DOHH2 (cell line): ENCODE results near the gene LAMA2.

Experiments
- H3F3A ChIP-seq: fragments of 200-600 bp; sonication (generic), shearing (Covaris generic); 2 replicates; pipeline ENCODE4 v1.6.0; 2016; ENCODE audit warnings: antibody characterized with exemption, mild to moderate bottlenecking; ENCODE audit not compliant: control insufficient read depth, insufficient read depth
- H3K27ac ChIP-seq: fragments of 200-600 bp; sonication (generic); 2 replicates; pipeline ENCODE4 v1.5.1; 2014; ENCODE audit warnings: low read depth, mild to moderate bottlenecking, low read length, moderate library complexity
- H3K27me3 ChIP-seq: fragments of 200-600 bp; sonication (generic); 2 replicates; pipeline ENCODE4 v1.6.1; 2014; ENCODE audit warnings: mild to moderate bottlenecking, low read length, mixed read lengths; ENCODE audit not compliant: control insufficient read depth
- H3K36me3 ChIP-seq: fragments of 200-600 bp; sonication (generic); 2 replicates; pipeline ENCODE4 v1.6.1; 2014; ENCODE audit warnings: mild to moderate bottlenecking, low read length, moderate library complexity, mixed read lengths; ENCODE audit not compliant: control insufficient read depth
- H3K4me1 ChIP-seq: fragments of 200-600 bp; sonication (generic); 2 replicates; pipeline ENCODE4 v1.6.1; 2014; ENCODE audit warnings: mild to moderate bottlenecking, low read length, mixed read lengths; ENCODE audit not compliant: control insufficient read depth
- H3K4me2 ChIP-seq: fragments of 200-600 bp; sonication (generic); 2 replicates; pipeline ENCODE4 v1.6.0; 2014; ENCODE audit warnings: mild to moderate bottlenecking, low read length, moderate library complexity
- H3K4me3 ChIP-seq: fragments of 200-600 bp; sonication (generic); 2 replicates; pipeline ENCODE4 v1.5.1; 2014; ENCODE audit warnings: mild to moderate bottlenecking, low read length, mixed read lengths
- H3K79me2 ChIP-seq: fragments of 200-600 bp; sonication (generic); 2 replicates; pipeline ENCODE4 v1.6.1; 2014; ENCODE audit warnings: mild to moderate bottlenecking, low read length, mixed read lengths; ENCODE audit not compliant: control insufficient read depth
- H3K9me2 ChIP-seq: fragments of 200-600 bp; sonication (generic); replicated peaks from 2 replicates; pipeline ENCODE4 v1.6.1; 2014; ENCODE audit warnings: mild to moderate bottlenecking, low read length, mixed read lengths; ENCODE audit not compliant: control insufficient read depth
- H3K9me3 ChIP-seq: fragments of 200-600 bp; sonication (generic); 2 replicates; pipeline ENCODE4 v1.6.1; 2014; ENCODE audit warnings: antibody characterized with exemption, low read length, mixed read lengths; ENCODE audit not compliant: control insufficient read depth, insufficient read depth
- H4K20me1 ChIP-seq: fragments of 200-600 bp; sonication (generic); 2 replicates; pipeline ENCODE4 v1.6.0; 2014; ENCODE audit warnings: low read depth, mild to moderate bottlenecking, antibody characterized with exemption, low read length, moderate library complexity; ENCODE audit not compliant: control insufficient read depth, insufficient read depth
- EZH2phosphoT487 ChIP-seq: fragments of 200-600 bp; sonication (generic); IDR thresholded peaks from 2 replicates; pipeline ENCODE4 v1.6.1; 2017; ENCODE audit warnings: borderline replicate concordance, mild to moderate bottlenecking, antibody characterized with exemption, low read length, moderate library complexity, mixed read lengths
- TF ChIP-seq, protein P1 (sequence below): fragments of 200-600 bp; sonication (generic); IDR thresholded peaks from one replicate; pipeline ENCODE4 v1.5.1; 2014; ENCODE audit warnings: antibody characterized with exemption, mild to moderate bottlenecking, low read depth, low read length; ENCODE audit not compliant: poor library complexity, severe bottlenecking

Gene LAMA2

DNA sequence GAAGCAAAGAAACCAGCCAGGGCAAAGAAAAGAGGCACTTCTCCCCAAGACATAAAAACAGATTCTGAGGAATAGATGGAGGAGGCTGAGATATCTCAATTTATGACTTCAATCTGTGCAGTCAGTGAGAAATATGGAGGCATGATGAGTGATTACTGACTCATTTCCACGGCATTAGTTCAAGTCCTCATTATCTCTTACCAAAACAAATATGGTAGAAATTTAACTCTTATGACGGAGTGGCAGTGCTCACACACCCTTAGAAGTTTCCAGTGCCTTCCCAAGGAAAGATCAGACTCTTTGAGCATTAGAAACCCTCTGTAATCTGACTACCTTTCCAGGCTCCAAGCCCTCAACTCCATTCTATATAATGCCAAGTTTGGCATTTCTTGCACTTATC is 463.0 kb downstream of the LAMA2 start:
- no peak overlapping the region for H3K4me2 ChIP-seq
- no peak overlapping the region for H3K4me3 ChIP-seq
- H3K27ac ChIP-seq: no peak overlapping the region

DNA sequence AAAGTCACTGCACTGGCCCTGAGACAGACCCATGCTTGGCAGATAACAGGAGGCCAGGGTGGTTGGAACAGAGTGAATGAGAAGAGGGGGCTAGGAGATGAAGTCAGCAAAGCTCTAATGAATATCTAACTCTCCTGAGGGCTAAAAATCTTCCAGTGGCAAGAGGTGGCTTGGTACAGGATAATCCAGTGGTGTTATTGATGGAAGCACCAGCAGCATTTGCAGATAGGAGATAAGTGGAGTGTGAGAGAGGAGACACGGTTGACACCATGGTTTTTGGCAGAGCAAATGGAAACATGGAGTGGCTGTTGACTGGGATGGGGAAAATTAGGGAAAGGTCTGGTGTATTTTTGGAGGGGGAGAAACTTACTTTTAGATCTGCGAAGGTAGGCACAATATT is 464.0 kb downstream of the LAMA2 start:
- H3K4me2 ChIP-seq: no peak overlapping the region
- no peaks in the 10 kb centered on the region for H3F3A ChIP-seq
- H3K9me2 ChIP-seq: no peaks in the 10 kb centered on the region
- no peaks in the 10 kb centered on the region for H3K9me3 ChIP-seq
- TF ChIP-seq, protein P1, sequence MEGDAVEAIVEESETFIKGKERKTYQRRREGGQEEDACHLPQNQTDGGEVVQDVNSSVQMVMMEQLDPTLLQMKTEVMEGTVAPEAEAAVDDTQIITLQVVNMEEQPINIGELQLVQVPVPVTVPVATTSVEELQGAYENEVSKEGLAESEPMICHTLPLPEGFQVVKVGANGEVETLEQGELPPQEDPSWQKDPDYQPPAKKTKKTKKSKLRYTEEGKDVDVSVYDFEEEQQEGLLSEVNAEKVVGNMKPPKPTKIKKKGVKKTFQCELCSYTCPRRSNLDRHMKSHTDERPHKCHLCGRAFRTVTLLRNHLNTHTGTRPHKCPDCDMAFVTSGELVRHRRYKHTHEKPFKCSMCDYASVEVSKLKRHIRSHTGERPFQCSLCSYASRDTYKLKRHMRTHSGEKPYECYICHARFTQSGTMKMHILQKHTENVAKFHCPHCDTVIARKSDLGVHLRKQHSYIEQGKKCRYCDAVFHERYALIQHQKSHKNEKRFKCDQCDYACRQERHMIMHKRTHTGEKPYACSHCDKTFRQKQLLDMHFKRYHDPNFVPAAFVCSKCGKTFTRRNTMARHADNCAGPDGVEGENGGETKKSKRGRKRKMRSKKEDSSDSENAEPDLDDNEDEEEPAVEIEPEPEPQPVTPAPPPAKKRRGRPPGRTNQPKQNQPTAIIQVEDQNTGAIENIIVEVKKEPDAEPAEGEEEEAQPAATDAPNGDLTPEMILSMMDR: no peak
- TF ChIP-seq EZH2phosphoT487: no peak
- no peaks in the 10 kb centered on the region for H3K36me3 ChIP-seq
- no peaks in the 10 kb centered on the region for H3K4me1 ChIP-seq
- H3K79me2 ChIP-seq: no peaks in the 10 kb centered on the region
- H3K27ac ChIP-seq: no peak overlapping the region
- no peak overlapping the region for H3K4me3 ChIP-seq
- H3K27me3 ChIP-seq: no peaks in the 10 kb centered on the region
- no peaks in the 10 kb centered on the region for H4K20me1 ChIP-seq

More for the DNA sequence above, 463.0 kb downstream of the LAMA2 start:
- Histone ChIP-seq H3K36me3 (no peaks in the 10 kb centered on the region), H4K20me1 (no peaks in the 10 kb centered on the region), H3K9me3 (no peaks in the 10 kb centered on the region), H3K4me1 (no peaks in the 10 kb centered on the region), H3K9me2 (no peaks in the 10 kb centered on the region), H3F3A (no peaks in the 10 kb centered on the region), H3K79me2 (no peaks in the 10 kb centered on the region), H3K27me3 (no peaks in the 10 kb centered on the region)
- TF ChIP-seq, protein P1: no peak
- no peak for TF ChIP-seq EZH2phosphoT487

GRCh38 chr6:129350278-129350677 is 467.3 kb downstream of the LAMA2 start:
- no peak overlapping the region for H3K4me3 ChIP-seq
- no peaks in the 10 kb centered on the region for H3K36me3 ChIP-seq
- no peak overlapping the region for H3K4me2 ChIP-seq
- no peaks in the 10 kb centered on the region for H3K4me1 ChIP-seq
- H3K27me3 ChIP-seq: no peaks in the 10 kb centered on the region
- no peaks in the 10 kb centered on the region for H3K9me3 ChIP-seq
- no peak overlapping the region for H3K27ac ChIP-seq
- H4K20me1 ChIP-seq: no peaks in the 10 kb centered on the region
- H3F3A ChIP-seq: no peaks in the 10 kb centered on the region
- H3K9me2 ChIP-seq: no peaks in the 10 kb centered on the region
- H3K79me2 ChIP-seq: no peaks in the 10 kb centered on the region
- TF ChIP-seq, protein P1: no peak
- TF ChIP-seq EZH2phosphoT487: no peak

GRCh38 chr6:129351807-129352206 is 468.9 kb downstream of the LAMA2 start:
- Histone ChIP-seq H3K4me3 (no peak overlapping the region), H3K79me2 (no peaks in the 10 kb centered on the region), H3K4me1 (no peaks in the 10 kb centered on the region), H3K9me3 (no peaks in the 10 kb centered on the region), H4K20me1 (no peaks in the 10 kb centered on the region), H3K27me3 (no peaks in the 10 kb centered on the region), H3K9me2 (no peaks in the 10 kb centered on the region), H3K27ac (no peak overlapping the region), H3F3A (no peaks in the 10 kb centered on the region), H3K4me2 (no peak overlapping the region), H3K36me3 (no peaks in the 10 kb centered on the region)
- TF ChIP-seq, protein P1: no peak
- TF ChIP-seq EZH2phosphoT487: no peak
